Measurements from ENCODE around the gene NSD1.
"Not testable (repeated sequence)": the region's sequence is repeated elsewhere in the genome, so short reads cannot be mapped to it uniquely, and the experiment has no call there.

The NSD1 gene

GRCh38 chr5:177177847-177178437 lies 44.4 kb downstream of the NSD1 start:
- not testable (repeated sequence) for FAIRE-seq

DNA sequence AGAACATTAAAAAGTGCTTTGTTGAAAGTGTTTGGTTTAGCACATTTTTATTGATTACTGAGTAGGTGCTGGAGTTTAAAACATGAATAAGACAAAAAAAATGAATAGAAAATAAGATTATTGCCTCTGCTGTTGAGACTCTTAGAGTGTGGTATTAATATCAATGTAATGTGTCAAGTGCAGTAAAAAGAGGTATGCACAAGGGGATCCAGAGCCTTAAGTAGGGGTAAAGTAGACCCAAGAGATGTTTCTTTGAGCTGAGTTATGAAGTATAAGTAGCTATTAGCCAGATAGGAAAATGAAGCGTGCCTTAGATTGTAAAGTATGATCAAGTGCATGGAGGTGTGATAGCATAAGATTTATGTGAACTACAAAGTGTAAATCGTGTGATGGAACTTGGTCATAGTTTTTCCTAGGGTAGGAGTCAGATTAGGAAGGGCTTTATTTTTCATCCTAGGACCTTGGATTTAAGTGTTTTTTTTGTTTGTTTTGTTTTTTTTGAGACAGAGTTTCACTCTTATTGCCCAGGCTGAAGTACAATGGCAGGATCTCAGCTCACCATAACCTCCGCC lies 45.2 kb downstream of the NSD1 start:
- FAIRE-seq = no peak

GRCh38 chr5:177179431-177179830 lies 45.9 kb downstream of the NSD1 start:
- no peak for FAIRE-seq

DNA sequence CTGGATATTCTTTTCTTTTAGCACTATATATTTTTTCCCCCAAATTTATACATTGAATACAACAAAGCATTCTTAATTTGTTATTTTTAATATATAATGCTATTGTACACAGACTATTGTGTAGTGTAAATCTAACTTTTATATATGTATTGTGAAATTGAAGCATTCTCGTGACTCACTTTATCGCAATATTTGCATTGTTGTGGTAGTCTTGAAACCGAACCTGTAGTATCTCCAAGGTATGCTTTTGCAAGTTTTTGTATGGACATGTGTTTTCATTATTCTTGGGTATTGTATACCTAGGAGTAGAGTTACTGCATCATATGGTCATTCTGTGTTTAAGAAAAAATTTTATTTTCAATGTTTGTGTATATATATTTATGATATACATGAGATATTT lies 49.6 kb downstream of the NSD1 start:
- FAIRE-seq = no peak

DNA sequence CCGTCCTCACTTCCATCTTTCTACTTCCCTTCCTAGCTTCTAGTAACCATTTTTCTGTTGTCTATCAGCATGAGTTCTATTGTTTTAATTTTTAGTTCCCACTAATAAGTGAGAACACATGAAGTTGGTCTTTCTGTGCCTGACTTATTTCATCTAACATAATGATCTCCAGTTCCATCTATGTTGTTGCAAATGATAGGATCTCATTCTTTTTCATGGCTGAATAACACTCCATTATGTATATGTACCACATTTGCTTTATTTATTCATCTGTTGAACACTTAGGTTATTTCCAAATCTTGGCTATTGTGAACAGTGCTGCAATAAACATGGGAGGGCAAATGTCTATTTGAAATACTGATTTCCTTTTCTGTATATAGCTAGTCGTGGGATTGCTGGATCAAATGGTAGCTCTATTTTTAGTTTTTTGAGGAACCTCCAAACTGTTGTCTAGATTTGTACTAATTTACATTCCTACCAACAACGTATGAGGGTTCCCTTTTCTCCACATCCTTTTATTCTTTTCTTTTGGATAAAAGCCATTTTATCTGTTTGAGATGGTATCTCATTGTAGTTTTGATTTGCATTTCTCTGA lies 50.3 kb downstream of the NSD1 start:
- FAIRE-seq = no peak

DNA sequence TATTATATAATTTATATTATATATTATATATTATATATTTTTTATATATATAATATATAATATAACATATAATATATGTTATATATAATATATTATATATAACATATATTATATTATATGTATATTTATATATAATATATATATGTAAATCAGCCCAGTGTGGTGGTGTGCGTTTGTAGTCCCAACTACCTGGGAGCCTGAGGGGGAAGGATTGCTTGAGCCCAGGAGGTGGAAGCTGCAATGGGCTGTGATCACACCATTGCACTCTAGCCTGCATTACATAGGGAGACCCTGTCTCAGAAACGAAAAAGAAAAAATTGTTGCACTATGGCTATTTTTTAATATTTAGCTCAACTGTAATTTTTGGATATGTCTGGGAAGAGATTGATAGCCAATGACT lies 52.4 kb downstream of the NSD1 start:
- no peak for FAIRE-seq

- FAIRE-seq = no peak
These were observed 53.1 kb downstream of the NSD1 start for GRCh38 chr5:177186645-177187044.

DNA sequence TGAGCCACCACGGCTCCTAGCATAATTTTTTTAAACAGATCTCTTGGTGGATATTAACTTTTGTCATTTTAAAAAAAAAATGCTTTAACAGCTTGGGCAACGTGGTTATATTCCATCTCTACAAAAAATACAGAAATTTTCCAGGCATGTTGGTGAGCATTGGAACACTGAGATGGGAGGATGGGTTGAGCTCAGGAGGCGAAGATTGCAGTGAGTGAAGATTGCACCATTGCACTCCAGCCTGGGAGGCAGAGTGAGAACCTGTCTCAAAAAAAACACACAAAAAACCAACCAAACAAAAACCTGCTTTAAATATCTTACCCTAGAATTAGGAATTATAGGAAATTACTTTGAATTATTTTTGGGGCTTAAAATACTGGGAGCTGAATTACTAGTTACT lies 55.2 kb downstream of the NSD1 start:
- FAIRE-seq = no peak

DNA sequence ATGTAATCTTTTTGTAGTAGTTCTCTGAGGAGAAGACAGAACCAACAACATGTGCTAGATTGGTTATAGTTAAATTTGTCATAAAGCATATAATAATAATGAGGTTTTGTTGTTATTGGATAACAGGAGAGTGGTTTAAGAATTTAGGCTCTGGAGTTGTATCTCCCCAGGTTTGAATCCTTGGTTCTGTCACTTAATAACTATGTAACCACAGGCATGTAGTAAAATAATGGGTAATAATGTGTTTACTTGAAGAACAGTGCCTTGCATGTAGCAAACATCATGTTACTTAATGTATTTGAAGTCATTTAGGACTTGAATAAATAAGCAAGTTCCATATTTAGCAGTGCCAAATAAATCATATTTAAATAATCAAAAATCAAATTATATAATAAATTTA lies 55.8 kb downstream of the NSD1 start:
- no peak for FAIRE-seq

- no peak for FAIRE-seq
These were observed 56.4 kb downstream of the NSD1 start for GRCh38 chr5:177189965-177190364.

- no peak for FAIRE-seq
These were observed 60.7 kb downstream of the NSD1 start for GRCh38 chr5:177194268-177194667.

GRCh38 chr5:177195307-177195952 lies 61.9 kb downstream of the NSD1 start:
- FAIRE-seq = no peak

DNA sequence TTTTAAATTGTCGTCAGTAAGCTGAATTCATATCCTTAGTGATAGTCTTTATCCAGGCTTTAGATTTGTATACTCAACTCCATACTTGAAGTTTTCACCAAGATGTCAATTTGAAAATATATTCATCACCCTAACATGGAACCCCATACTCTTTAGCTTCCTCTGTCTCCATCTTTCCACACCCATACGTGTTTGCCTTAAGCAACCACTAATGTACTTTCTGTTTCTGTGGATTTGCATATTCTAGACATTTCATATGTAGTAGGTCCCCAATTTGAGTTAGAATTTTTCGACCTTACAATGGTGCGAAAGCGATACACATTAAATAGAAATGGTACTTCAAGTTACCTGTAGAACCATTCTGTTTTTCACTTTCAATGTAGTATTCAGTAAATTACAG lies 65.2 kb downstream of the NSD1 start:
- FAIRE-seq = no peak

DNA sequence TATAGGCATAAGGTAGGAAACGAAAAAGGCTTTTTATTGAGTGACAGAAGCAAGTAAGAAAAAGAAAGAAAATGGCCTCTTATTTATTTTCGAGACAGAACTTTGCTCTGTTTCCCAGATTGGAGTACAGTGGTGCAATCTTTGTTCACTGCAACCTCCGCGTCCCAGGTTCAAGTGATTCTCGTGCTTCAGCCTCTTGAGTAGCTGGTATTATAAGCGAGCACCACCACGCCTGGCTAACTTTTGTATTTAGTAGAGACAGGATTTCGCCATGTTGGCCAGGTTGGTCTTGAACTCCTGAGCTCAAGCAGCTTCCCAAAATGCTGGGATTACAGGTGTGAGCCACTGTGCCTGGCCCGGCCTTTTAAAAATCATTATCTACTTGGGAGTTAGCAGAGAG lies 70.7 kb downstream of the NSD1 start:
- FAIRE-seq = no peak

GRCh38 chr5:177209610-177210009 lies 76.0 kb downstream of the NSD1 start:
- FAIRE-seq = no peak

- no peak for FAIRE-seq
These were observed 78.7 kb downstream of the NSD1 start for GRCh38 chr5:177212242-177212641.

- no peak for FAIRE-seq
These were observed 87.0 kb downstream of the NSD1 start for GRCh38 chr5:177220576-177220975.

GRCh38 chr5:177222269-177222668 lies 88.7 kb downstream of the NSD1 start:
- FAIRE-seq = no peak

- no peak for FAIRE-seq
These were observed 92.2 kb downstream of the NSD1 start for GRCh38 chr5:177225798-177226197.

GRCh38 chr5:177226860-177227259 lies 93.3 kb downstream of the NSD1 start:
- no peak for FAIRE-seq

- FAIRE-seq = no peak
These were observed 95.2 kb downstream of the NSD1 start for GRCh38 chr5:177228751-177229150.

DNA sequence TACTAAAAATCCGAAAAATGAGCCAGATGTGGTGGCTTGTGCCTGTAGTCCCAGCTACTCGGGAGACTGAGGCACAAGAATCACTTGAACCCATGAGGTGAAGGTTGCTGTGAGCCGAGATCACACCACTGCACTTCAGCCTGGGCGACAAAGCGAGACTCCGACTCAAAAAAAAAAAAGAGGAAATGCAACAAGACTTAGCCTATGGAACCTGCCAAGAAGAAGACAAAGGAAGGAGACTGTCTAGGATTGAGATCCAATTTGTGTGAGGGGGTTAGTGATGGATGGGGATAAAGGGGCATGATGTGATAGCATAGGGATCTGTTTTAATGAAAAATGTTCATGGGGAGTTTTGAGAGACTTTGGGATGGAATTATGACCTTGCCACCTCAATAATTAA lies 97.1 kb downstream of the NSD1 start:
- FAIRE-seq = no peak

DNA sequence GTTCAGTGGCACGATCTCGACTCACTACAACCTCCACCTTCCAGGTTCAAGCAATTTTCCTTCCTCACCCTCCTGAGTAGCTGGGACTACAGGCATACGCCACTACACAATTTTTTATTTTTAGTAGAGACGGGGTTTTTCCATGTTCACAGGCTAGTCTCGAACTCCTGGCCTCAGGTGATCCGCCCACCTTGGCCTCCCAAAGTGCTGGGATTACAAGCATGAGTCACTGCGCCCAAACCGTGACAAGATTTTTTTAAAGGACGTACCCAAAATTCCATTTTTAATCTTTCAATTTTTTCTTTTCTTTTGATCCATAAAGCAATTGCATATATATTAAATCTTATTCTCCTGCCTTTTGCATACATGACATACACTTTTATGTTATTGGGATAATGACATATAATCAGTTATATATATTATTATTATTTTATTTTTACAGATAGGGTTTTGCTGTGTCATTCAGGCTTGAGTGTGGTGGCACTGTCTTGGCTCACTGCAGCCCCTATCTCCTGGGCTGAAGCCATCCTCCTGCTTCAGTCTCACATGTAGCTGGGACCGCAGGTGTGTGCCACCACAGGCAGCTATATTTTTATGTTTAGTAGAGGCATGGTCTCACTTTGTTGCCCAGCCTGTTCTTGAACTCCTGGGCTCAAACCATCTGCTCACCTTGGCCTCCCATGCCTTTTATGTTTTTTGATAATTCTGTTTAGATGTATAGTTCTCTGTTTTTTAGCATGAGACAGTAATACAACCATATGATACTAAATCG lies 98.1 kb downstream of the NSD1 start:
- FAIRE-seq = no peak
